ENCODE results near the gene TGM5. TPM values are rescaled to one million over a fixed set of nuclear protein-coding genes. Genes with fewer than 3 reads are reported as not detected.
A peak's percentile ranks its signal among the peaks of the same experiment; 100 is the strongest.

The TGM5 gene
- total RNA-seq, 3 donors from 2014 or later, result not detected

- intact Hi-C loops (cut with DNase I, micrococcal nuclease), result no loop called here
- ATAC-seq (no peak), DNase-seq (no peak)
- no peaks in the 10 kb centered on the region for H3K4me1 ChIP-seq (ENCODE audit: low read depth)
- H3K4me3 ChIP-seq, result no peak overlapping the region
- H3K36me3 ChIP-seq (ENCODE audit: low read depth), result no peaks in the 10 kb centered on the region
- TF ChIP-seq CTCF (IDR thresholded peaks at IDR 0.05), result no peak
- H3K9me3 ChIP-seq, result no peaks in the 10 kb centered on the region
Measured at GRCh38 chr15:43279496-43279895, 12.8 kb upstream of the TGM5 start.

GRCh38 chr15:43278869-43279268 is 12.1 kb upstream of the TGM5 start:
- no peak for ATAC-seq
- TF ChIP-seq CTCF (IDR thresholded peaks at IDR 0.05), result no peak
- Histone ChIP-seq H3K9me3 (no peaks in the 10 kb centered on the region), H3K4me3 (no peak overlapping the region), H3K36me3 (ENCODE audit: low read depth) (no peaks in the 10 kb centered on the region), H3K4me1 (ENCODE audit: low read depth) (no peaks in the 10 kb centered on the region)
- no peak for DNase-seq
- intact Hi-C loops (cut with DNase I, micrococcal nuclease), result no loop called here

GRCh38 chr15:43277901-43278300 is 11.2 kb upstream of the TGM5 start:
- no peak for ATAC-seq
- Histone ChIP-seq H3K4me1 (ENCODE audit: low read depth) (no peaks in the 10 kb centered on the region), H3K4me3 (no peak overlapping the region), H3K36me3 (ENCODE audit: low read depth) (no peaks in the 10 kb centered on the region), H3K9me3 (no peaks in the 10 kb centered on the region)
- intact Hi-C loops (cut with DNase I, micrococcal nuclease), result no loop called here
- no peak for DNase-seq
- TF ChIP-seq CTCF (IDR thresholded peaks at IDR 0.05), result no peak

- DNase-seq, result no peak
Measured at GRCh38 chr15:43277231-43277823, 10.6 kb upstream of the TGM5 start.

GRCh38 chr15:43276563-43277200 is 10.0 kb upstream of the TGM5 start:
- H3K9me3 ChIP-seq, result no peaks in the 10 kb centered on the region
- intact Hi-C loops (cut with DNase I, micrococcal nuclease), result no loop called here
- no peak overlapping the region for H3K4me3 ChIP-seq
- H3K36me3 ChIP-seq (ENCODE audit: low read depth), result no peaks in the 10 kb centered on the region
- DNase-seq (no peak), ATAC-seq (no peak)
- no peaks in the 10 kb centered on the region for H3K4me1 ChIP-seq (ENCODE audit: low read depth)
- no peak for TF ChIP-seq CTCF (IDR thresholded peaks at IDR 0.05)

More at GRCh38 chr15:43277231-43277823, 10.6 kb upstream of the TGM5 start:
- H3K36me3 ChIP-seq (ENCODE audit: low read depth), result no peaks in the 10 kb centered on the region
- no peaks in the 10 kb centered on the region for H3K4me1 ChIP-seq (ENCODE audit: low read depth)
- H3K9me3 ChIP-seq, result no peaks in the 10 kb centered on the region
- intact Hi-C loops (cut with DNase I, micrococcal nuclease), result no loop called here
- ATAC-seq, result peak; percentile 29
- no peak overlapping the region for H3K4me3 ChIP-seq
- TF ChIP-seq CTCF (IDR thresholded peaks at IDR 0.05), result no peak

Measured in mucosa of descending colon (tissue), 3 donors.